IMR-90 (cell line): ENCODE results near the gene PPP1R12C. TPM values are rescaled to one million over a fixed set of nuclear protein-coding genes. Genes with fewer than 3 reads are reported as not detected.

Experiments
- ATAC-seq: fragments of 200-7000 bp; cut with Tn5 transposase; 2 replicates; pipeline ENCODE4 v1.9.1; 2020; ENCODE audit warnings: low read depth, mild to moderate bottlenecking, moderate library complexity
- BruUV-seq: library from RNA; stranded (reverse); fragments of 400-500 nt; replicated peaks from 2 replicates; lab custom pipeline; 2021; lab: Mats Ljungman, UMichigan
- CTCF ChIA-PET: fragments of 300-600 bp; formaldehyde crosslinking; extraction: SDS; loops from one replicate; lab custom pipeline; 2021; ENCODE audit warnings: antibody characterized with exemption; lab: Yijun Ruan, JAX
- POLR2A ChIA-PET: fragments of 300-600 bp; sonication (Branson Sonifier 250); formaldehyde crosslinking; loops from one replicate; lab custom pipeline; 2022; ENCODE audit warnings: antibody characterized with exemption; ENCODE audit not compliant: unreplicated experiment; lab: Charles Lee
- DNase-seq: peaks from one replicate; pipeline ENCODE4 v3.0.0; 2013
- H2AFZ ChIP-seq: replicated peaks from 2 replicates; pipeline ENCODE3; 2013; ENCODE audit warnings: low read length, mild to moderate bottlenecking; ENCODE audit not compliant: poor library complexity
- H2AK5ac ChIP-seq: 2 replicates; pipeline ENCODE4 v1.6.1; 2013; ENCODE audit warnings: low read depth, low read length, inconsistent platforms
- H2AK9ac ChIP-seq: replicated peaks from 2 replicates; pipeline ENCODE3; 2013; ENCODE audit warnings: mild to moderate bottlenecking, low read depth, low read length, moderate library complexity; ENCODE audit not compliant: poor library complexity
- H2BK120ac ChIP-seq: 2 replicates; pipeline ENCODE4 v1.6.1; 2013; ENCODE audit warnings: low read depth, low read length, inconsistent platforms
- H2BK15ac ChIP-seq: 3 replicates; pipeline ENCODE4 v1.6.1; 2013; ENCODE audit warnings: low read depth, low read length, inconsistent platforms
- H2BK20ac ChIP-seq: 2 replicates; pipeline ENCODE4 v1.6.1; 2013; ENCODE audit warnings: low read depth, mild to moderate bottlenecking, inconsistent platforms, low read length, moderate library complexity
- H2BK5ac ChIP-seq: 2 replicates; pipeline ENCODE4 v1.6.1; 2013; ENCODE audit warnings: mild to moderate bottlenecking, low read depth, low read length, inconsistent platforms; ENCODE audit not compliant: poor library complexity, severe bottlenecking
- H3K14ac ChIP-seq: replicated peaks from 2 replicates; pipeline ENCODE4 v1.6.1; 2013; ENCODE audit warnings: low read depth, low read length, inconsistent platforms
- H3K18ac ChIP-seq: 2 replicates; pipeline ENCODE4 v1.6.1; 2013; ENCODE audit warnings: low read depth, low read length, control low read depth
- H3K23ac ChIP-seq: 2 replicates; pipeline ENCODE4 v1.6.1; 2013; ENCODE audit warnings: low read depth, low read length, inconsistent platforms
- H3K27ac ChIP-seq: 2 replicates; pipeline ENCODE4 v1.5.1; 2013; ENCODE audit warnings: mild to moderate bottlenecking, control low read depth, low read length; ENCODE audit not compliant: insufficient read depth
- H3K27me3 ChIP-seq: 2 replicates; pipeline ENCODE4 v1.6.1; 2013; ENCODE audit warnings: low read length; ENCODE audit not compliant: control insufficient read depth, insufficient read depth
- H3K36me3 ChIP-seq: 2 replicates; pipeline ENCODE4 v1.6.1; 2013; ENCODE audit warnings: low read length, mixed read lengths; ENCODE audit not compliant: control insufficient read depth, insufficient read depth
- H3K4ac ChIP-seq: 2 replicates; pipeline ENCODE4 v1.6.1; 2013; ENCODE audit warnings: low read depth, low read length, inconsistent platforms
- H3K4me1 ChIP-seq: 2 replicates; pipeline ENCODE4 v1.6.1; 2013; ENCODE audit warnings: low read length, mixed read lengths; ENCODE audit not compliant: control insufficient read depth, insufficient read depth
- H3K4me2 ChIP-seq: 2 replicates; pipeline ENCODE4 v1.6.1; 2013; ENCODE audit warnings: low read depth, mild to moderate bottlenecking, control low read depth, low read length, moderate library complexity
- H3K4me3 ChIP-seq: 2 replicates; pipeline ENCODE4 v1.5.1; 2013; ENCODE audit warnings: low read depth, mild to moderate bottlenecking, control low read depth, low read length, moderate library complexity; ENCODE audit not compliant: insufficient read depth
- H3K56ac ChIP-seq: 2 replicates; pipeline ENCODE4 v1.6.1; 2013; ENCODE audit warnings: low read length, inconsistent platforms; ENCODE audit not compliant: insufficient read depth; ENCODE audit errors: extremely low read depth
- H3K79me1 ChIP-seq, 2 experiments: 2 replicates each; pipeline ENCODE4 v1.6.1; 2013; ENCODE audit warnings: low read length in 2 of 2, inconsistent platforms in 1 of 2, low read depth in 1 of 2
- H3K9ac ChIP-seq: 2 replicates; pipeline ENCODE4 v1.6.1; 2013; ENCODE audit warnings: low read depth, low read length, control low read depth
- H3K9me1 ChIP-seq: 2 replicates; pipeline ENCODE4 v1.6.1; 2013; ENCODE audit warnings: low read length, inconsistent platforms; ENCODE audit not compliant: insufficient read depth
- H3K9me3 ChIP-seq: 2 replicates; pipeline ENCODE4 v1.6.1; 2013; ENCODE audit warnings: low read length; ENCODE audit not compliant: control insufficient read depth, insufficient read depth
- H4K20me1 ChIP-seq: 2 replicates; pipeline ENCODE4 v1.6.1; 2013; ENCODE audit warnings: low read length, inconsistent platforms; ENCODE audit not compliant: insufficient read depth
- H4K5ac ChIP-seq: 2 replicates; pipeline ENCODE4 v1.6.1; 2013; ENCODE audit warnings: mild to moderate bottlenecking, low read depth, low read length, control low read depth
- H4K8ac ChIP-seq, 2 experiments: 2 replicates each; pipeline ENCODE4 v1.6.1; 2013; ENCODE audit warnings: low read depth in 2 of 2, low read length in 2 of 2, control low read depth in 1 of 2, inconsistent platforms in 1 of 2
- H4K91ac ChIP-seq: 2 replicates; pipeline ENCODE4 v1.6.1; 2013; ENCODE audit warnings: low read depth, low read length, inconsistent platforms; ENCODE audit not compliant: insufficient read depth
- BHLHE40 ChIP-seq: fragments of 150-350 bp; IDR thresholded peaks from 2 replicates; pipeline ENCODE4 v1.6.1; 2016; ENCODE audit warnings: mild to moderate bottlenecking, low read depth, low read length
- CEBPB ChIP-seq: IDR thresholded peaks from 2 replicates; pipeline ENCODE4 v1.6.1; 2012; ENCODE audit warnings: low read depth, low read length, improper control_type of control experiment
- CHD1 ChIP-seq: IDR thresholded peaks from 2 replicates; pipeline ENCODE4 v1.6.1; 2012; ENCODE audit warnings: low read depth, low read length, improper control_type of control experiment
- ELK1 ChIP-seq: fragments of 150-350 bp; IDR thresholded peaks from 2 replicates; pipeline ENCODE4 v1.6.1; 2016; ENCODE audit warnings: low read depth, mild to moderate bottlenecking, low read length, moderate library complexity, borderline replicate concordance
- FOS ChIP-seq: fragments of 150-350 bp; IDR thresholded peaks from 2 replicates; pipeline ENCODE4 v1.6.1; 2016; ENCODE audit warnings: low read depth, low read length
- MAFK ChIP-seq: IDR thresholded peaks from 2 replicates; pipeline ENCODE4 v1.6.1; 2012; ENCODE audit warnings: low read depth, low read length, improper control_type of control experiment
- MAZ ChIP-seq: IDR thresholded peaks from 2 replicates; pipeline ENCODE4 v1.6.1; 2012; ENCODE audit warnings: low read depth, mild to moderate bottlenecking, low read length, improper control_type of control experiment, moderate library complexity, borderline replicate concordance
- MXI1 ChIP-seq: IDR thresholded peaks from 2 replicates; pipeline ENCODE4 v1.6.1; 2012; ENCODE audit warnings: low read depth, mild to moderate bottlenecking, low read length, moderate library complexity, borderline replicate concordance
- NFE2L2 ChIP-seq: fragments of 150-350 bp; IDR thresholded peaks from 2 replicates; pipeline ENCODE4 v1.6.1; 2016; ENCODE audit warnings: low read depth, mild to moderate bottlenecking, low read length
- POLR2A ChIP-seq: IDR thresholded peaks from 2 replicates; pipeline ENCODE4 v1.6.1; 2012; ENCODE audit warnings: mild to moderate bottlenecking, low read depth, low read length
- RAD21 ChIP-seq: IDR thresholded peaks from 2 replicates; pipeline ENCODE4 v1.6.1; 2012; ENCODE audit warnings: low read length, improper control_type of control experiment
- RCOR1 ChIP-seq: IDR thresholded peaks from 2 replicates; pipeline ENCODE4 v1.6.1; 2012; ENCODE audit warnings: mild to moderate bottlenecking, low read length, improper control_type of control experiment; ENCODE audit not compliant: insufficient replicate concordance
- RFX5 ChIP-seq: IDR thresholded peaks from 2 replicates; pipeline ENCODE4 v1.8.0; 2012; ENCODE audit warnings: low read depth, mild to moderate bottlenecking, low read length, moderate library complexity
- SMC3 ChIP-seq: fragments of 150-350 bp; IDR thresholded peaks from 2 replicates; pipeline ENCODE4 v1.6.1; 2016; ENCODE audit warnings: low read depth, mild to moderate bottlenecking, antibody characterized with exemption, low read length, moderate library complexity
- WGBS, 2 experiments: methylation state at CpG; one replicate each; pipeline versions ENCODE4 v1.1.5 to v1.1.7; 2013; ENCODE audit warnings: missing lambda C conversion rate in 2 of 2; ENCODE audit not compliant: insufficient read length in 1 of 2; ENCODE audit errors: extremely low coverage in 2 of 2; 5-methylcytosine and 5-hydroxymethylcytosine counted together
- dilution Hi-C: fragments of 300-500 bp; cut with HindIII; formaldehyde crosslinking; loops from one replicate; pipeline ENCODE4 v1.14.3; 2018; ENCODE audit warnings: low sequenced_read_pairs; ENCODE audit not compliant: unreplicated experiment
- in situ Hi-C: fragments of 300-500 bp; cut with MboI; formaldehyde crosslinking; loops from 3 replicates; pipeline ENCODE4 v1.14.3; 2019; ENCODE audit warnings: low sequenced_read_pairs, inconsistent platforms, mixed read lengths
- intact Hi-C: fragments of 100-400 bp; cut with micrococcal nuclease; formaldehyde crosslinking; loops from 2 replicates; pipeline ENCODE4 v1.10.0; 2022
- polyA plus RNA-seq, 3 experiments: library from polyadenylated mRNA; depleted of rRNA; stranded (reverse); fragments of >200 nt; gene quantifications; 2 replicates each; pipeline ENCODE4 v1.2.3, GENCODE V29; 2012; ENCODE audit warnings: low replicate concordance in 1 of 3
- total RNA-seq: library from RNA; depleted of rRNA; stranded (reverse); fragments of >200 nt; gene quantifications from 2 replicates; pipeline ENCODE4 v1.2.3, GENCODE V29; 2012
- TF ChIP-seq, protein P1 (sequence below): conservative IDR thresholded peaks from 2 replicates; pipeline ENCODE4 v1.5.1; 2012; ENCODE audit warnings: mild to moderate bottlenecking, low read depth, low read length, improper control_type of control experiment

Gene PPP1R12C
- total and polyA plus RNA-seq, 2 of the 4 experiments (the other 2 are of a cell fraction): 21.5 to 81.4 TPM

- peak overlapping the region; percentile 95 for H2AFZ ChIP-seq
- no peak overlapping the region for H3K18ac ChIP-seq
- intact Hi-C loops: no loop called here
- H3K9ac ChIP-seq: no peak overlapping the region
- H3K9me3 ChIP-seq: no peaks in the 10 kb centered on the region
- ATAC-seq: no peak
- peak overlapping the region; percentile 24; the same call in 1 of the 2 replicates for H4K91ac ChIP-seq
- WGBS, 2 experiments: 37% methylated on average over 11 of the region's 22 CpGs; no CpG with 5 or more reads in 1 of the 2 experiments
- H3K4me3 ChIP-seq: peak overlapping the region; percentile 69; the same call in 1 of the 2 replicates
- ChIA-PET CTCF (no interaction called here), POLR2A (no interaction called here)
- dilution Hi-C loops: no loop called here
- peak overlapping the region; percentile 23; the same call in 1 of the 2 replicates for H3K14ac ChIP-seq
- no peak overlapping the region for H3K27ac ChIP-seq
- no TSS peak for BruUV-seq
- 0 out of 2 replicates have a peak, but pooled peaks cover 3% of the 10 kb centered on the region for H3K27me3 ChIP-seq
- H4K5ac ChIP-seq: peak overlapping the region; percentile 20
- H3K9me1 ChIP-seq: 0 out of 2 replicates have a peak, but pooled peaks cover 4% of the 10 kb centered on the region
- H2AK9ac ChIP-seq: peak overlapping the region; percentile 38
- peaks cover 11% of the 10 kb centered on the region for H3K4me1 ChIP-seq
- H3K79me1 ChIP-seq: peaks cover 11 to 28% of the 10 kb centered on the region in 2 experiments; a peak in 3 of 4 replicates
- H3K36me3 ChIP-seq: no peaks in the 10 kb centered on the region
- H2BK15ac ChIP-seq: no peak overlapping the region
- H3K4me2 ChIP-seq: peak overlapping the region; percentile 86
- in situ Hi-C loops: loop anchor here (25.0 kb wide), 1 partner anchor 519 kb away; the partner anchor contains the start of genes CCDC106, ZNF580 and ZNF581
- H4K8ac ChIP-seq: peak overlapping the region; percentile 98
- DNase-seq: no peak
- peak overlapping the region; percentile 87; the same call in 1 of the 2 replicates for H3K4ac ChIP-seq
- H3K56ac ChIP-seq: no peak overlapping the region
- peaks cover 34% of the 10 kb centered on the region for H4K20me1 ChIP-seq
- no peak overlapping the region for H2BK120ac ChIP-seq
- H2BK5ac ChIP-seq: no peak overlapping the region
- no peak overlapping the region for H2BK20ac ChIP-seq
- H2AK5ac ChIP-seq: peak overlapping the region; percentile 54; the same call in 1 of the 2 replicates
- peak overlapping the region; percentile 10; the same call in 1 of the 2 replicates for H3K23ac ChIP-seq
- TF ChIP-seq RFX5: no peak
- TF ChIP-seq CEBPB: no peak
- TF ChIP-seq SMC3: no peak
- TF ChIP-seq RCOR1: no peak
- no peak for TF ChIP-seq POLR2A
- TF ChIP-seq NFE2L2: no peak
- TF ChIP-seq BHLHE40: no peak
- TF ChIP-seq, protein P1, sequence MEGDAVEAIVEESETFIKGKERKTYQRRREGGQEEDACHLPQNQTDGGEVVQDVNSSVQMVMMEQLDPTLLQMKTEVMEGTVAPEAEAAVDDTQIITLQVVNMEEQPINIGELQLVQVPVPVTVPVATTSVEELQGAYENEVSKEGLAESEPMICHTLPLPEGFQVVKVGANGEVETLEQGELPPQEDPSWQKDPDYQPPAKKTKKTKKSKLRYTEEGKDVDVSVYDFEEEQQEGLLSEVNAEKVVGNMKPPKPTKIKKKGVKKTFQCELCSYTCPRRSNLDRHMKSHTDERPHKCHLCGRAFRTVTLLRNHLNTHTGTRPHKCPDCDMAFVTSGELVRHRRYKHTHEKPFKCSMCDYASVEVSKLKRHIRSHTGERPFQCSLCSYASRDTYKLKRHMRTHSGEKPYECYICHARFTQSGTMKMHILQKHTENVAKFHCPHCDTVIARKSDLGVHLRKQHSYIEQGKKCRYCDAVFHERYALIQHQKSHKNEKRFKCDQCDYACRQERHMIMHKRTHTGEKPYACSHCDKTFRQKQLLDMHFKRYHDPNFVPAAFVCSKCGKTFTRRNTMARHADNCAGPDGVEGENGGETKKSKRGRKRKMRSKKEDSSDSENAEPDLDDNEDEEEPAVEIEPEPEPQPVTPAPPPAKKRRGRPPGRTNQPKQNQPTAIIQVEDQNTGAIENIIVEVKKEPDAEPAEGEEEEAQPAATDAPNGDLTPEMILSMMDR: no peak
- TF ChIP-seq RAD21: no peak
- no peak for TF ChIP-seq MXI1
- no peak for TF ChIP-seq CHD1
- TF ChIP-seq MAZ: no peak
- TF ChIP-seq ELK1: no peak
- TF ChIP-seq MAFK: no peak
- no peak for TF ChIP-seq FOS
Observed at GRCh38 chr19:55118401-55118991, 1.1 kb upstream of the PPP1R12C start.
